NCI-H524 (cell line): ENCODE measurements around the gene MRPL41.
"Not testable (repeated sequence)": the region's sequence is repeated elsewhere in the genome, so short reads cannot be mapped to it uniquely, and the experiment has no call there.

Experiments used
- DNase-seq, 2 experiments: peaks; one replicate each; lab custom pipeline; 2025; lab: John Stamatoyannopoulos, UW

MRPL41 gene

DNA sequence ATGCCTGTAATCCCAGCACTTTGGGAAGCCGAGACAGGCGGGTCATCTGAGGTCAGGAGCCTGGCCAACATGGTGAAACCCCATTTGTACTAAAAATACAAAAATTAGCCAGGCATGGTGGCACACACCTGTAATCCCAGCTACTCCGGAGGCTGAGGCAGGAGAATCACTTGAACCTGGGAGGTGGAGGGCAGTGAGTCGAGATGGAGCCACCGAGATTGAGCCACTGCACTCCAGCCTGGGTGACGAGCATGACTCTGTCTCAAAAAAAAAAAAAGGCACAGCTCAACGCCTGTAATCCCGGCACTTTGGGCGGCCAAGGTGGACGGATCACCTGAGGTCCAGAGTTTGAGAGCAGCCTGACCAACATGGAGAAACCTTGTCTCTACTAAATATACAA lies 2.0 kb downstream of the MRPL41 start:
- DNase-seq = not testable (repeated sequence)

DNA sequence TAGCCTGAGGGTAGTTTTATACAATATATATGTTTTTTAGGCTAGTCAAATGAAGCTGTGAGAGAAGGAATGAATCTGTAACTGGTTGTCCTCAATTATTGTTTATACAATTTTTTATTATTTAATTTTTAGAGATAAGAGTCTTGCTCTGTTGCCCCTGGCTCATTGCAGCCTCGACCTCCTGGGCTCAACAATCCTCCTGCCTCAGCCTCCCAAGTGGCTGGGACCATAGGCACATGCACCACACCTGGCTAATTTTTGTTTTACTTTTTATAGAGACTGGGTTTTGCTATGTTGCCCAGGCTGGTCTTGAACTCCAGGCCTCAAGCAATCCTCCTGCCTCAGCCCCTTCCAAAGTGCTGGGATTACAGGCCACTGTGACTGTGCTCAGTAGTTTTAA lies 2.7 kb downstream of the MRPL41 start:
- no peak for DNase-seq

DNA sequence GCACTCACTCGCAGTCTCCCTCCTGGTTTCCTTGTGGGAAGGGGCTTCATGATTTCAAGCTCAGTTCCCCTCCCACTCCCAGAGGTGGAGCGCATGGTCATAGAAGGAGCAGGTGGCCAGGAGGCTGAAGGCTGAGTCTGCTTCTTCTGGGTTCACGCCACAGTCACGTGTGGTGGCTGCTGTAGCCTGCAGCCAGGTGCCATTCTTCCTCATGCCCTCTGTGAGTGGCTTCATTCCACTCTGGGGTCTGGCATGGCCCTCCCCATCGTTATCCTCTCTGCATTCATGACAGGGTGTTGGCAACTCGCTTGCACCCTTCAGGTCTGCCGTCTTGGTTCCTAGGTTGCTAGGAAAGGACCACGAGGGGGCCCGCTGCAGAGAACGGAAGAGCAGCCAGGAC lies 3.5 kb downstream of the MRPL41 start:
- no peak for DNase-seq

DNA sequence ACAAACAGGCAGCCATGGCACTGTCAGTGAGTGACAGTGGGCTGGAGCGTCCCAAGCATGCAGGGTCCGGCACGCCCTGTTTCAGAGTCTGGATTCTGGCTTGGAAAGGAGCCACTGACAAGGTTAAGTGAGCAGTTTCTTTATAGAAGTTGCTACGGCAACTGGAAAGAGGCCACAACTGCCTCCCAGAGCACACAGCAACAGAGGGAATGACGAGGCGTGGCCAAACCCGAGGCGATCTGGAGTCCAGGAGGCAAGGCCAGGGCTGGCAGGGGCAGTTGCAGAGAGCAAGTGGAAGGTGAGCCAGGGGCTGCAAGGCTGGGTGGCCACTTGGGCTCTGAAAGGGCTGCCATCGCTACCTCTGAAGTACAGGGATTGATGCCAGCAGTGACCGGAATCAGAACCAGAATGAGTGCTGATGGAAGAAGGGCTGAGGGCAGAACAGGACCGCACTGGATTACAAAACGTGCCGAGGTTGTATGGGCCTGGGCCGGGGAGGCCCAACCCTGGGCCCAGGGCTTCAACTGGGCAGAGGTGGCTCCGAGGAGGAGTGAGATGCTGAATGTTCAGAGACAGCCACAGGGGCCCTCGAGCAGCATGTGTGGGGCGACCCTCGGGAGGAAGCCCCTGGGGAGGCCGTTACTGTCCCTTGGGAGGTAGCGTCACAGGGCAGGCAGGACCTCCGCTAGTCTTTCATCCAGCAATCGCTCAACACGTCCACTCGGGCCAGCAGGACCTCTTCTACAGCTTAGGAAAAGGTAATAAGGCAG lies 4.6 kb downstream of the MRPL41 start:
- DNase-seq = no peak

DNA sequence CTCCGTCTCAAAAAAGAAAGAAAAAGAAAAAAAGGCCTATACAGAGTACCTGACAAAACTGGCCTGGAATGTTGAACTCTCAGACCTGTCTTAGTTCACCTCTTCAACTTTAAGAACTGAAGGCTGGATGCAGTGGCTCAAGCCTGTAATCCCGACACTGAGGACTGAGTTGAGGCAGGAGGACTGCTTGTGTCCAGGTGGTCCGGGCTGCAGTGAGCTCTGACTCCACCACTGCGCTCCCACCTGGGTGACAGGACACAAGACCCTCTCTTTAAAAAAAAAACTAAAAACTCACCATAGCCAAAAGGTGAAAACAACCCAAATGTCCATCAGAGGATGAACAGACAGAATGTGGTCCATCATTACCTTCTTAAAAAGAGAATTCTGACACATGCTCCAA lies 6.4 kb downstream of the MRPL41 start:
- DNase-seq = no peak

DNA sequence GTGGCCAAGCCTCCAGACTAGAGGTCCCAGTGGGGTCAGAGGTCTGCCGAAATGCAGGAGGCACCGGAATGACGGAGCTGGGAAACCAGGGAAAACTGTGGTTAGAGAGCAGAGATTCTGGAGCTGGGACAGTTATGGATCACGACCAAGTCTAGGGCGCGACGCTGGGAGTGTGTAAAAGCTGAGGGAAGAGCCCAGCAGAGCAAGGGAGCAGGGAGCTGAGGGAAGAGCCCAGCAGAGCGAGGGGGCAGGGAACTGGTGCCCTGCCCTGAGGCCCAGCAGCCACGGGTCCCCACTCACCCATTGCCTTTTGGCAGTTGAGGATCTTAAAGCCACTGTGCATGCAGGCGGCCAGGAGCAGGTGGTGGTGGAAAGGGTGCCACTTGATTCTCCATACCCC lies 12.5 kb downstream of the MRPL41 start:
- DNase-seq = no peak

DNA sequence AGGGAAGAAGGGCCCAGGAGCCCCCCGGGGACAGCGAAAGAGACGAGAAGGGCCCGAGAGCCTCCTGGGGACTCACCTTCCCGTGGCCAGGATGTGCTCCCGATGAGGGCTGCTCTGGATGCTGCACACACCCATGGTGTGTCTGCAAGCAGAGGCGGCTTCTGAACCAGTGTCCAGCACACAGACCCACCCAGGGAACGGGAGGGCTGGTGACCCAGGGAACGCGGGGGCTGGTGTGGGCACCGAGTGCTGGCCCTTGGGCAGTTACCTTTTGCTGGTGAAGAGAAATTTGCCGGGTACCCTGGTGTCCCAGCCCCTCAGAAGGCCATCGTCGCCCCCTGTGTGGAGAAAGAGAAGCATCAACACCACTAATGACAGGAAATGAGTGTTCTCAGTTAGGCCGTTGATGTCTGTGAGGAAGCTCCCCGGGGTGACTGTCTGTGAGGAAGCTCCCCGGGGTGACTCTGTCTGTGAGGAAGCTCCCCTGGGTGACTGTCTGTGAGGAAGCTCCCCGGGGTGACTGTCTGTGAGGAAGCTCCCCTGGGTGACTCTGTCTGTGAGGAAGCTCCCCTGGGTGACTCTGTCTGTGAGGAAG lies 13.2 kb downstream of the MRPL41 start:
- no peak for DNase-seq

DNA sequence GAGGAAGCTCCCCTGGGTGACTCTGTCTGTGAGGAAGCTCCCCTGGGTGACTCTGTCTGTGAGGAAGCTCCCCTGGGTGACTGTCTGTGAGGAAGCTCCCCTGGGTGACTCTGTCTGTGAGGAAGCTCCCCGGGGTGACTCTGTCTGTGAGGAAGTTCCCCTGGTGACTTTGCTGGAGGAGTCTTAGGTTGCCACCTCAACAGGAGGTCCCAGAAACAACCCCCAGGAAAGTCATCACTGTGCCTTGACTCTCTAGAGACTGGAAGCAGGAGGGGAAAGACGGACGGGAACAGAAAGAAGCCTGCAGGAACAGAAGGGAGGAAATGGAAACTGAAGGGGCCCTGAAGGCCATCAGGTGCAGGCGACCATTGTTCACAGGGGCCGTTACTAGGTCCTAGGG lies 16.8 kb downstream of the MRPL41 start:
- DNase-seq = not testable (repeated sequence)

DNA sequence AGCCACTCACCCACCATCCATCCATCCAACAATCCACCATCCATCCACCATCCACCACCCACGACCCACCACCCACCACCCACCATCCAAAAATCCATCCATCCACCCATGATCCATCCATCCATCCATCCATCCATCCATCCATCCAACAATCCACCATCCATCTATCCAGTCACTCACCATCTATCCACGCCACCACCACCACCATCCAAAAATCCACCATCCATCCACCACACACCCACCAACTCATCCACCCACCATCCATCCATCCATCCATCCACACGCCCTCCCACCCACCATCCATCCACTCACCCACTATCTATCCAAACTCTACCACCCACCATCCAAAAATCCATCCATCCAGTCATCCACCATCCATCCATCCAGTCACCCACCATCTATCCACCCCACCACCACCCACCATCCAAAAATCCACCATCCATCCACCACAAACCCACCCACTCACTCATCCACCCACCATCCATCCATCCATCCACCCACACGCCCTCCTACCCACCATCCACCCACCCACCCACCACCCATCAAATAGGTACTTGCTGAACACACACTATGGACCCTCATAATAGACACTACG lies 18.0 kb downstream of the MRPL41 start:
- DNase-seq = no peak

DNA sequence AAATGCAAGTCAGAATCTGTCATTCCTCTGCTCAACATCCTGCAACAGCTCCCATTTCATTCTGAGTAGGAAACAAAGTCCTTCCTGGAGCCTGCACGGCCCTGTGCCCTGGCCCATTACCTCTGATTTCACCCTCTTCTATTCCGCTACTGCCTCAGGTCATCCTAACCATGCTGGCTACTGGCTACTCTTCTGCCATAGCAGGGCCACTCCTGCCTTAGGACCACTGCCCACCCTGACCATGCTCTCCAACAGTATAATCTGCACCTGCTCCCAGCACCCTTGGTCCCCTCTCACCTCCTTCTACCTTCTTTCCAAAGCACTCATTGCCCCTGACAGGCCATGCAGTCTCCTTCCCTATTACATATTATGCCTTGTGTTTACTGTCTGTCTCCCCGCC lies 18.9 kb downstream of the MRPL41 start:
- no peak for DNase-seq

DNA sequence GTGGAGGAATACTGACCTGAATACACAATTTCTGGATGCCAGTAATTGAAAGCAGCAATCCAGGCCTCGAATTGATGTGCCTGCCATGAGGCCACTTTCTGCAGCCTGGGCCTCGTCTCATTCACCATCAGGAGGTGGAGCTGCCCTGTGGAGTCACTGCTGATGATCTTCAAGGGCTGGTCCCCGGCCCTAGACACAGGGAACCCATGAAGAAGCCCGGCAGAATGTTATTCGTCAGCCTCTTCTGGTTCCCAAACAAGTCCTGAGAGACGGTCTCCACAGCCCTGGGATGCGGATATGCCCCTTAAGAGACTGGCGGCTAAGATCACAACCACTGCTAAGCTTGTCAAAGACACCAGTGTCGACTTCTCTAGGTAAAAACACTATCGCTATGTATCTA lies 22.5 kb downstream of the MRPL41 start:
- DNase-seq = no peak

DNA sequence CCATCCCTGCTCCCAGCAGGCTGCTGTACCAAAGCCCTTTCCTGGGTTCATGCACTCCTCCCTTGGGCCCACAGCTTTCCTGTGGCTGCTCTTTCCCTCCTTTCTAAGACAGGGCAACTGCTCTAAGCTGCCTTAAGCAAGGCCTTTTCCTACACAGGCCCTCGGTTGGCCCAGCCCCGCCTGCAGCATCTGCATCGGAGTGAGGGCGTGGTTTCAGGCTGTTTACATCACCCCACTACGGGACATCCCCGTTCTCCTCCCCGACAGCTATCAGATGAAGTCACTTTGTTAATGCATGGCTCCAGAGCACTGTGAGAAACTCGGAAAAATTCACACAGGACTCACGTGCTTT lies 23.7 kb downstream of the MRPL41 start:
- no peak for DNase-seq

DNA sequence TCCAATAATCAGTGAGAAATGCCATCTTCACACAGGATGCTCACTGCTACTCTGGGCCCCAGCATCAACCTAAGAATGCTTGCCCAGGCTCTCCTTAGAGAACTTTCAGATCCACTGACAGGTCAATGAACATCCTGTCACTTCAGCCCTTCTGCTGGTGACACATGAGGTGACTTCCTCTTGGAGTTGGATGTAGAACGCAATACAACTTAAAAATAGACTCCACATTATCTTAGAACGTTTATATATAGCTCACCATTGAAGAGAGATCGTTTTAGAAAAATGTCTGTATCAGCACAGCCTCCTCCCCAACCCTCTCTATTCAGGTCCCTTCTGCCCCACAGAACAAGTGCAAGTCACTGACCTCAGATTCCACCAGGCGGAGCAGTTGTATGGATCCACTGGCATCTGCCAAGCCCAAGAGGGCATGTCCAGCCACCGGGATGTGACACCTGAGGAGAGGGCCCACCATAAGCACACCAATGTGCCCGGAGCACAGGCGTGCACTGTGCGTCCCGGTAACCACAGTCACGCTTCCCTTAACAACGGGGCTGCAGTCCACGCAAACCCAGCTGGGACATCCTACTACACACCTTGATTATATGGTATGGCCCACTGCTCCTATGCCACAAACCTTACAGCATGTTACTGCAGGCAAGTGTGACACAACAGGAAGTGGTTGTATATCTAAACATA lies 24.2 kb downstream of the MRPL41 start:
- DNase-seq = no peak

DNA sequence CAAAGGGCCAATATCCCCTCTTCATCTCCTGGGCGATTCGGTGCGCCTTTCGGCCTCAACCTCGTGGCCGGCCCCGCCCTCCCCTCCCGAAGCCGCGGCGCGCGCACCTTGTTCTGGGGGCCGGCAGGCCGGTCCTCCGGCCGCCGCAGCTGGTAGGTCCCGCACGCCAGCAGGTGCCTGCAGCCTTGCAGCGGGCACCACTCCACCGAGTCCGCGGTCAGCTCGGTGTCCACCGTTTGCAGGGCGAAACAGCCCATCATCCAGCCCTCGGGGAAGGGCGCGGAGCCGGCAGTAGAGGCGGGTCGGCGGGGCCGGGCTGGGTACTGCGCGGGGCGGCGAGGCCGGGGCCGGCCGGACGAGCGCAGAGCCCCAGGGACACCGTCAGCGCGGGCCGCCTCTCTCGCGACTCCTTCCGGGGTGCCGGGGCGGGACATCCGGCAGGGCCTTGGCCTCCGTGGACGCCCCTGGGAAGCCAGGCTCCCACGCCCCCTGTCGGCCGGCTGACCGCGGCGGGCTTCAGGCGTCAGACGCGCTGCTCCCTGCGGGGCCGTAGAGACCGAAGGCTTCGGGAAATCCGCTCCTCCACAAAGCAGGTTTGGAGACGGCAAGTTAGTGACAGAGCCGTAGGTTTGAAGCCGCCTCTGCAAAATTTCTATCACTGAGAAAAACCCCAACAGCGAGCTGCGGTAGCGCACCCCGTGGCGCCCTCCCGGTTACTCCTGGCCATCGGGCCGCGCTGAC lies 27.0 kb downstream of the MRPL41 start, which contains the start of gene DPH7:
Gene DPH7, minus strand, starts transcription at position 408 of the 741 bp plus-strand sequence. Its CDS starts 148 bp downstream, at position 260.
- peak; percentile 91 to 95 for DNase-seq

DNA sequence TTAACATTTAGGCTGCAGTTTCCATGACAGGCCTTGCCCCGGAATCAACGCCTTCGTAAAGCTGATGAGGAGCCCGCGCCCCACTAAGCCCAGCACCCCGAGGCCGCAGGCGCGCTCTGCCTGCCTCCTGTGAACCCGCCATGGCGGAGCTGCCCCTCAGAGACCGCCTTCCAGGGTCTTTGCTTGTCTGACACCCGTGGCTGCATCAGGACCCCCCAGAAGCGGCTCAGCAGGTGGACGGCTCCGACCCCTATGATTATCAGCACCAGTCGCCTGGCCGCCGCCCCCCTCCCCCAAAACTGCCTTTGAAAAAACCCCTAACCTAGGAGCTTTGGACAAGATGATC lies 27.6 kb downstream of the MRPL41 start:
- DNase-seq = no peak

DNA sequence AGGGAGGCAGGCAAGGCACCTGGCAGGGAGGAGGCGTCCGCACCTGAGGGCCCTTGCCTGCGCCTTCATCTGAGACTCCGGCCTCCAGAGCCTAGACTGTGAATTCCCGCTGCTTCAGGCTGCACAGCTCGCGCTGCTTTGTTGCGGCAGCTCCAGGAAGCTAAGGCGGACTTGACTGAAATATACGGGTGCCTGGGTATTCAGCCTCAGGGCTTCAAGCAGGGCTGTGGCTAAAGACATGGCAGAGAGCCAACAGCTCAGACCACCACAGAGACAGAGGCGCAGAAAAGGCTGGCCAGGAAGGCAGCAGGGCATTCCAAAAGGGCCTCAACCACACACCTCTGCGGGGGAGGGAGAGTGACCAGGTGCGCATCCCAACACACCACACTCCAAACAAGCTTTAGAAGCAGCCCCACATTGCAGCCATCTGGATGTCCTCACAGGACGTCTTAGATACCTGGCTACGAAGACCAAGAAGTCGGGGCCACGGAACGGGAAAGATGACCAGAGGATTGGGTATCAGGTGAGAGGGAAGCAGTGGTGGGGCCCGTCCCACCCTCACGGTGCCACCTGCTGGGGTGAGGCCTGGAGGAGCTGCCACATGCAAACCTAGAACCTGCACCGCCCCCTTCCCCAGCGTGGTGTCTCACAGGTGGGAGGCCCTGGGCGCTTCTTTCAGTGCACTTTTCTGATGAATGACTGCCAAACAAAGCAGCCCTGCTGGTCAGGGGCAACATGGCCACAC lies 28.7 kb downstream of the MRPL41 start:
- DNase-seq = no peak

DNA sequence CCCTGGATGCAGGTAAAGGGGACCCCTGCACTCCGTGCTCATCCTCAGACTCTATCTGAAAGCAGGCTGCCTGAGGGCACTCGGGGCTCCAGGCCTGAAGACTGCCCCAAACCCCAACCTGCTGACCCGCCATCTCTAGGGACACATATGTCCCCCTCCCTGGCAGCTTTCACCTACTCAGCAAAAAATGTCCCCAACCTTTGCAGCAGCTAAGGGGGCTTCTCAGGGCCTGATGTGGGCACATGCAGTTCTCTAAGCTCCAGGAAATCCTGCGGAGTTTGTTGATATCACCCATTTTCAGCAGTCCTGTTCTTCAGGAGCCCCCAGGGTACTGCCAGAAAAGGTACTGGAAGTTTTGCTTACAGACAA lies 29.3 kb downstream of the MRPL41 start:
- DNase-seq = no peak

DNA sequence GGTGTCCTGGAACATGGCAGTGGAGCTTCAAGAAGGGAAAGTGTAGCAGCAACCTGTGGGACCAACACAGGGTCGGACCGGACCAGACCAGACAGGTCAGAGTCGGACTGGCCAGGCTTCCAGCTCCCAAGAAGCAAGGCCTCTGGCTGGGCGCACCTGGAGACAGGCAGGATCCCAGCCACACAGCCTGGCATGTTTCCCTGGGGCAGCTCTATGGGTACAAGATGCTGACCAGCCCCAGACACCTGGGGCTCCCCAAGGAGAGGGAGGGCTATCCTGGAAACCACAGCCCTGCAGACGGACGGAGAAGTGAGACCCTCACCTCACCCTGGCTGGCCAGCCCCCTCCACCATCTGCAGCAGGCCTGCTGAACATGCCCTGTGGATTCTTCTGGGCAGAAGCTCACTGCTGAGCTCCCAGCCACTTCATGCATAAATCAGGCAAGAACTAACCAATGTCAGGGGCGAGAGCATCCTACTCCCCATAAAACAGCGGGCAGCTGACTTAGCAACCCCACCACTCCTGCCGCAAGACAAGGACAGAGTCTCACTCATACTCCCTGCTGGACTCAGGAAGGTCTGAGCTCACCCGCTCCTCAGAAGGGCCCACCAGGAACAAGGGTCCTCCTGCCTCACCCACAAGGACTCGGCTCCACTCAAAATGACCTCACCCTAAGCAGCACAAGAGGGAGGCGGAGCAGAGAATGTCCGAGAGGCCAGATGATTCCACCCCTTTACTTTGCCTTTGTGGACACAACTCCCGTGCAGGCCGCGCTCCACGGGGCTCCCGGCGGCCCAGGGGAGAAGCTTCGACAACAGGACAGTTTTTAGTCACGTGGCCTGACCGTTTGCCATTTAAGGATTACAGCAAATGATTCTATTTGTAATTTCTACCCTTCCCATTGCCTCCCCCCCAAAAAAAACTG lies 29.9 kb downstream of the MRPL41 start:
- DNase-seq = no peak

DNA sequence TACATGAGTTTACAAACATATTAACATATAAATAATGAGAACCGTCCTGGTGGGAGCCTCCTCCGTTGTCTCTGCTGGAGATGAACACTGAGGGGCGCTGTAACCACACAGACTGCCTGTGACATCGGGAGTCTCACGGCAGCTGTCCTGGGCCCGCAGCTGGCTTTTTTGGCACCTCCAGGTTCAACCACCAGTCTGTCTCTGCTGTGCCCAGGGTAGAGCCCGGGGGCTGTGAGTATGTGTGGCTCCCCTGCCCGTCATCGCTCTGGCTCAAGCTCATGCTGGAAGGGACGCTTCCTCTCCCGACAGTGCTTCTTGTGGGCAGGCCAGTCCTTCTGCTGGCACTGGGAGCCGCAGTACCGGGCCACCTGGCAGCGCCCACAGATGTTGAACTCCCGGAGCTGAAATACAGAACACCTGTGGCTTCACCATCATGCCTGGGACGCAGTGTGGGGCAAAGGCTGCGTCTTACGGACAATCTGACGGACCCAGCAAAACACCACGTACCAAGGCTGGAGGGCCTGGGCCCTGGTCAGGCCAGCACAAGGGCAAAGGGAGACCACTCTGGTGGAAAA lies 30.7 kb downstream of the MRPL41 start:
- peak in 1 of 2 experiments; percentile 37 for DNase-seq

DNA sequence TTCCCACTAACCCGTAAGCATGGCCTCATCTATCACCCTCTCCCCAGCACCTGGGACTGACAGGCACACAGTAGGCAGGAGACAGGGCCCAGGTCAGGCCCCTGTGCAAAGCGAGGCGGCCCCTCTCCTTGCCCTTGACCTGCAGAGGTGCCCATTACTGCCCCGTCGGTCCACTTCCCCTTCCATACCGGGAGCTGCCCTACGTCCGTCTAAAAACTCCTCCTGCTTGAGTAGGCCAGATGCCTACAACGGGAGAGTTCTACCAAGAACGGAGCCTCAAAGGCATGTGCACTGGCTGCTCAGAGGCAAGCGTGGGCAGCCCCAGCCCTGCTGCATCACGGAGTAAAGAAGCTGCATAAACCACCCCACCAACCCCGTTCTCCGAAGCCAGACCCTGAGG lies 31.7 kb downstream of the MRPL41 start:
- no peak for DNase-seq
